Psoas muscle (tissue), 8 donors: ENCODE measurements around the gene GJC1. TPM values are rescaled to one million over a fixed set of nuclear protein-coding genes. Genes with fewer than 3 reads are reported as not detected.

ENCODE experiments used
- ATAC-seq, 4 donors: fragments of 200-7000 bp; cut with Tn5 transposase; one replicate each; pipeline ENCODE4 v1.9.1; 2020; ENCODE audit warnings: moderate library complexity in 3 of 4, mild to moderate bottlenecking in 2 of 4
- DNase-seq, 2 donors: peaks; one replicate each; pipeline ENCODE4 v3.0.0-alpha.2; 2020
- H3K27ac ChIP-seq: fragments of 200-600 bp; one replicate; pipeline ENCODE4 v1.8.0; 2022
- H3K27me3 ChIP-seq, 3 donors: fragments of 200-600 bp in 1 of 3; one replicate each; pipeline versions ENCODE4 v1.6.1 to v1.8.0; 2013 to 2022; ENCODE audit warnings: low read length in 2 of 3, mild to moderate bottlenecking in 2 of 3, moderate library complexity in 1 of 3; ENCODE audit not compliant: insufficient read depth in 3 of 3
- H3K36me3 ChIP-seq, 2 donors: fragments of 200-600 bp in 1 of 2; one replicate each; pipeline versions ENCODE4 v1.6.1 to v1.8.0; 2013 to 2022; ENCODE audit warnings: low read depth in 1 of 2, mild to moderate bottlenecking in 1 of 2, moderate library complexity in 1 of 2; ENCODE audit not compliant: insufficient read depth in 1 of 2
- H3K4me1 ChIP-seq: fragments of 200-600 bp; one replicate; pipeline ENCODE4 v1.8.0; 2022
- H3K4me3 ChIP-seq: fragments of 200-600 bp; one replicate; pipeline ENCODE4 v1.8.0; 2022; ENCODE audit warnings: mild to moderate bottlenecking
- H3K9me3 ChIP-seq: fragments of 200-600 bp; one replicate; pipeline ENCODE4 v1.8.0; 2022
- WGBS, 3 donors: extraction: QIAGEN DNeasy Blood & Tissue Kit; methylation state at CpG; one replicate each; pipeline versions ENCODE4 v1.1.6 to v1.1.7; 2013; 5-methylcytosine and 5-hydroxymethylcytosine counted together
- intact Hi-C, 2 donors: fragments of 100-400 bp; cut with DNase I; formaldehyde crosslinking; loops; one replicate each; pipeline versions ENCODE4 v1.11.0 to v1.14.2; 2022
- polyA plus RNA-seq, 3 donors: library from polyadenylated mRNA; stranded (reverse); fragments of 200-250 nt; gene quantifications; one replicate each; pipeline ENCODE4 v1.2.3, GENCODE V29; 2013
- total RNA-seq, 4 donors: library from RNA; stranded (reverse); fragmentation: NEBNext Ultra II Directional in 2 of 4; extraction: Animal tissue kit (Norgen Biotek cat#: 25700) in 2 of 4; gene quantifications; one replicate each; pipeline versions ENCODE4 v1.2.1 to v1.2.4, GENCODE V29; 2021 to 2023
- TF ChIP-seq, protein P1 (sequence below): fragments of 200-600 bp; IDR thresholded peaks from one replicate; pipeline ENCODE4 v1.8.0; 2022; ENCODE audit warnings: antibody characterized with exemption
- donor health status: healthy with polysubstance abuse.
- donor health status: DM: no; HTN: no; CAD: no; lungs with moderate emphysema.
- donor health status: Bipolar disorder and iron deficiency.
- donor health status: healthy.
- donor health status: DM: yes; HTN: yes; CAD: no.
- donor health status: DM: no; HTN: no; CAD: no.
- donor health status: DM: no; HTN: no; CAD: no.
- donor health status: DM: yes; HTN: yes; CAD: no.

The GJC1 gene
- total and polyA plus RNA-seq, 7 donors = 2.2 to 7.9 (median 4.7) TPM

DNA sequence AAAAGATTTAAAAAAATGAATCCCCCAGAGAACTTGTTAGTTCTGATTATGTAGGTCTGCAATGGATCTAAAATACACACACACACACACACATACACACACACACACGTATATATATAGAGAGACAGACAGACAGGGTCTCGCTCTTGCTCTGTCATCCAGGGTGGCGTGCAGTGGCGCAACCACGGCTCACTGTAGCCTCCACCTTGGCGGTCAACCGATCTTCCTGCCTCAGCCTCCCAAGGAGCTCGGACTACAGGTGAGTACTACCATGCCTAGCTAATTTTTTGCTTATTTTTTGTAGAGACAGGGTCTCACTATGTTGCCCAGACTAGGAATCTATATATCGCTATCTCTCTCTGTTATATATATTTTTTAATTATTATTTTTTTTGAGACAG lies 33.4 kb downstream of the GJC1 start:
- Histone ChIP-seq H3K4me3 (no peak overlapping the region), H3K27ac (no peak overlapping the region), H3K36me3 (no peaks in the 10 kb centered on the region), H3K9me3 (no peaks in the 10 kb centered on the region), H3K4me1 (peaks cover 10% of the 10 kb centered on the region), H3K27me3 (no peaks in the 10 kb centered on the region)
- intact Hi-C loops = loop anchor here in 1 of 2 donors (5.0 kb wide), 1 partner anchor 36 kb away; the partner anchor contains the start of gene GJC1
- 92 to 95% (median 93%) methylated on average over 9 of the region's 9 CpGs for WGBS, 3 donors
- ATAC-seq (no peak), DNase-seq (no peak)
- TF ChIP-seq, protein P1, sequence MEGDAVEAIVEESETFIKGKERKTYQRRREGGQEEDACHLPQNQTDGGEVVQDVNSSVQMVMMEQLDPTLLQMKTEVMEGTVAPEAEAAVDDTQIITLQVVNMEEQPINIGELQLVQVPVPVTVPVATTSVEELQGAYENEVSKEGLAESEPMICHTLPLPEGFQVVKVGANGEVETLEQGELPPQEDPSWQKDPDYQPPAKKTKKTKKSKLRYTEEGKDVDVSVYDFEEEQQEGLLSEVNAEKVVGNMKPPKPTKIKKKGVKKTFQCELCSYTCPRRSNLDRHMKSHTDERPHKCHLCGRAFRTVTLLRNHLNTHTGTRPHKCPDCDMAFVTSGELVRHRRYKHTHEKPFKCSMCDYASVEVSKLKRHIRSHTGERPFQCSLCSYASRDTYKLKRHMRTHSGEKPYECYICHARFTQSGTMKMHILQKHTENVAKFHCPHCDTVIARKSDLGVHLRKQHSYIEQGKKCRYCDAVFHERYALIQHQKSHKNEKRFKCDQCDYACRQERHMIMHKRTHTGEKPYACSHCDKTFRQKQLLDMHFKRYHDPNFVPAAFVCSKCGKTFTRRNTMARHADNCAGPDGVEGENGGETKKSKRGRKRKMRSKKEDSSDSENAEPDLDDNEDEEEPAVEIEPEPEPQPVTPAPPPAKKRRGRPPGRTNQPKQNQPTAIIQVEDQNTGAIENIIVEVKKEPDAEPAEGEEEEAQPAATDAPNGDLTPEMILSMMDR = no peak

DNA sequence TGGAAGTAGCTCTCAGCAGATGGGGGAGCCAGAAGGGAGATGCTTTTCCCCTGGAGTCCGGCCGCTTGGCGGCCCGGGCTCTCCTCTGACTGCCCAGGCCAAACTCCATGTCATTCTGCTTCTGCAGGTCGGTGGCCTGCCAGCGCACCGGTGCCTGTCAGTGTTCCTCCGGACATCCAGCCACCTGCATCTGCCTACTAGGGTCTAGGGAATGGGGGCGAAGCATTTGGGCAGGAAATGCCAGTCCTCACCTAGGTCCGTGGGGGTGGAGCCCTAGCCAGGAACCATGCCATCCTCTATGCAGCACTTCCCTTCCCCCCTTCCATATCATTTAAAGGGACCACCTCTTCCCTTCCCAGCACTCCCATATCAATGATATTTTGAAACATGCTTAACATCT lies 34.2 kb downstream of the GJC1 start:
- Histone ChIP-seq H3K4me3 (no peak overlapping the region), H3K9me3 (no peaks in the 10 kb centered on the region), H3K27ac (peak overlapping the region; percentile 65), H3K36me3 (no peaks in the 10 kb centered on the region), H3K27me3 (no peaks in the 10 kb centered on the region), H3K4me1 (peaks cover 10% of the 10 kb centered on the region)
- intact Hi-C loops = loop anchor here in 1 of 2 donors (5.0 kb wide), 1 partner anchor 36 kb away; the partner anchor contains the start of gene GJC1
- no peak for DNase-seq
- WGBS, 3 donors = 67 to 83% (median 78%) methylated on average over 10 of the region's 10 CpGs
- TF ChIP-seq, protein P1 = no peak
- no peak for ATAC-seq

DNA sequence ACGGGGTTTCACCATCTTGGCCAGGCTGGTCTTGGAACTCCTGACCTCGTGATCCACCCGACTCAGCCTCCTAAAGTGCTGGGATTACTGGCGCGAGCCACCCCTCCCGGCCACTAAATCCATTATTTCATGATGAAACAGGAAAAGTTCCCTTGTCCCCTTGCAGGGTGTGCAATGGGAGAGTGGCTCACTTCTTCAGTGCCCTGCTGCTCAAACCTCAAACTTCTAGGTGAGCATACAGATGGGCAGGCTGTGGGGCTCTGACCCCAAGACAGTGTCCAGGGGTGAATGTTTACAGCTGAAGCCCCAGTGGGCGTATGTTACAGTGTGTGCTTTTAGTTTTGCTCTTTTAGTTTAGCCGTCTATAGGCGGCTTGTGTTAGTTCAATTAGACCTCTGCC lies 34.7 kb downstream of the GJC1 start:
- no peaks in the 10 kb centered on the region for H3K9me3 ChIP-seq
- no peak overlapping the region for H3K4me3 ChIP-seq
- H3K36me3 ChIP-seq = no peaks in the 10 kb centered on the region
- H3K27me3 ChIP-seq = no peaks in the 10 kb centered on the region
- ATAC-seq = no peak
- peaks cover 10% of the 10 kb centered on the region for H3K4me1 ChIP-seq
- no peak for DNase-seq
- 77 to 89% (median 78%) methylated on average over 9 of the region's 9 CpGs for WGBS, 3 donors
- H3K27ac ChIP-seq = peak overlapping the region; percentile 65
- TF ChIP-seq, protein P1 = no peak
- intact Hi-C loops = loop anchor here in 1 of 2 donors (5.0 kb wide), 1 partner anchor 37 kb away; the partner anchor contains the start of gene GJC1

- H3K27me3 ChIP-seq = no peaks in the 10 kb centered on the region
- H3K9me3 ChIP-seq = no peaks in the 10 kb centered on the region
- peak overlapping the region; percentile 65 for H3K27ac ChIP-seq
- H3K4me3 ChIP-seq = no peak overlapping the region
- intact Hi-C loops = loop anchor here in 1 of 2 donors (5.0 kb wide), 1 partner anchor 37 kb away; the partner anchor contains the start of gene GJC1
- H3K36me3 ChIP-seq = no peaks in the 10 kb centered on the region
- DNase-seq = no peak
- H3K4me1 ChIP-seq = peaks cover 10% of the 10 kb centered on the region
- 54 to 60% (median 58%) methylated on average over 10 of the region's 10 CpGs for WGBS, 3 donors
- TF ChIP-seq, protein P1 = no peak
- ATAC-seq = peak; percentile 57 to 70 (median 60)
Observed at GRCh38 chr17:44794851-44795413, 35.2 kb downstream of the GJC1 start.
